Sciatic nerve (tissue), 2 donors: ENCODE data around the gene UTF1. TPM values are rescaled to one million over a fixed set of nuclear protein-coding genes. Genes with fewer than 3 reads are reported as not detected.

Experiments used
- ATAC-seq: fragments of 200-7000 bp; cut with Tn5 transposase; one replicate; pipeline ENCODE4 v1.9.1; 2020; ENCODE audit warnings: mild to moderate bottlenecking, moderate library complexity
- DNase-seq: peaks from one replicate; pipeline ENCODE4 v3.0.0-alpha.2; 2020; ENCODE audit warnings: low spot score
- intact Hi-C: fragments of 100-400 bp; cut with DNase I; formaldehyde crosslinking; loops from one replicate; pipeline ENCODE4 v1.14.2; 2022
- total RNA-seq: library from RNA; stranded (reverse); fragmentation: NEBNext Ultra II Directional; extraction: Animal tissue kit (Norgen Biotek cat#: 25700); gene quantifications from one replicate; pipeline ENCODE4 v1.2.1, GENCODE V29; 2021
- donor health status: DM: no; HTN: no; CAD: no.
- donor health status: DM: no; HTN: no; CAD: no.

Gene UTF1
- total RNA-seq, 1 donor from 2014 or later: not detected

DNA sequence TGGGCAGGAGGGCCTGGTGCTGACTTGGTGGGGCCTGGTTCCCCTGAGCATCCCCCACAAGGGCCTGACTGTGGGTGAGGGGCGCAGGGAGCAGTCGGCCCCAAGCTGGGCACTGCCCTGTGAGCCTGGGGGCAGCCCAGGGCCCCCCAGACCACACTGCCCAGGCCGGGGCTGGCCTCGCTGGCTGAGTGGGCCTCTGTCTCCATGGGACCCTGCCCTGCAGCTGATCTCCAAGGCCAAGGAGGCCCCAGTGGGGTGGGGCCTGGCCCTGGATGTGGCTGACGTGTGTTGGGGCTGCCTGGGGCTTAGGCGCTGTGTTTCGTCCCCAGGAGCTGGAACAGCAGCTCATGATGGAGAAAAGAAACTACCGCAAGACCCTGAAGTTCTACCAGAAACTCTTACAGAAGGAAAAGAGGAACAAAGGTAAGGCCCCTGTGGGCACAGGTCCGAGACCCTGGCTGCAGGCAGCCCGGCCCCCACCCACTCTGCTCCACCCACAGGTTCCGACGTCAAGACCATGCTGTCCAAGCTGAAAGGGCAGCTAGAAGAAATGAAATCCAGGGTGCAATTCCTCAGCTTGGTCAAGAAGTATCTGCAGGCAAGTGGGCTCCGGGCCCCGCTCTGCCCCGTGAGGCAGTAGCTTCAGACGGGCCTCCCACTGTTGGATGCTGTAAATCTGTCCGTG, 23.5 kb upstream of the UTF1 start:
- DNase-seq: no peak
- intact Hi-C loops: no loop called here
- ATAC-seq: no peak

DNA sequence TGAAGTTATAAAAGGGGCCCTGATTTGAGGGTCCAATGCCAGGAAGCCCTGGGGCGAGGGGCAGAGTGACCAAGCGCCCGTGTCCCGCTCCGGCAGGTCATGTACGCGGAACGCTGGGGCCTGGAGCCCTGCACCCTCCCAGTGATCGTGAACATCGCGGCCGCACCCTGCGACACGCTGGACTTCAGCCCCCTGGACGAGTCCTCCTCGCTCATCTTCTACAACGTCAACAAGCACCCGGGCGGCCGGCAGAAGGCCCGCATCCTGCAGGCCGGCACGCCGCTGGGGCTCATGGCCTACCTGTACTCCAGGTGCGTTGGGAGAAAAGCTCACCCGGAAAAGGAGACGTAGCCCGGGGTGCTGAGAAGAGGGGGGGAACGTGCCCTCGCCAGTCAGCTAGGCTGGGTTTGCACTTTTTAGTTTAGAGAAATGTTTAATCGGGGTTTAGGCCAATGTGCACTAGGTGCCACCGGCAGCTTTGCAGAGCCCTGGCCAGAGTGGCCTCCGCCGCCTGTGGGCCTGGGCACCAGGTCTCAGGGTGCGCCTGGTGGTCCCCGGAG, 22.9 kb upstream of the UTF1 start:
- ATAC-seq: no peak
- intact Hi-C loops: no loop called here
- no peak for DNase-seq

DNA sequence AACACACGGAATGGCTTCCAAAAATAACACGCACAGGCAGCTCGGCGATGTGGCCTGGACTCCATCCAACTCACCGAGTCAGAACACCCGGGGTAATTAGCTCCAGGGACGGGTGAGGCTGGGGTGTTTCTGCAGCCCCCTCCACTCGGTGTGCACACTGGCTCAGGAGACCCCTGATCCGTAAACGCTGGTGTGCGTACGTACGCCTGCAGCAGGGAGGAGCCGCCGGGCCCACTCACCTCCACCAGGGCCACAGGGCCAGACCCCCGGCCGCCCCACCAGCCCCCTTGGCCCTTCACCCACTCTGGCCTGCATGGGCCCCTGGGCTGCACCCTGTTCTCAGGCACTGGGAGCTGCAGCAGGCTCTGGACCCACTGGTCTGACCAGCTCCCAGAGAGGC, 22.4 kb upstream of the UTF1 start:
- no peak for DNase-seq
- intact Hi-C loops: no loop called here
- no peak for ATAC-seq

DNA sequence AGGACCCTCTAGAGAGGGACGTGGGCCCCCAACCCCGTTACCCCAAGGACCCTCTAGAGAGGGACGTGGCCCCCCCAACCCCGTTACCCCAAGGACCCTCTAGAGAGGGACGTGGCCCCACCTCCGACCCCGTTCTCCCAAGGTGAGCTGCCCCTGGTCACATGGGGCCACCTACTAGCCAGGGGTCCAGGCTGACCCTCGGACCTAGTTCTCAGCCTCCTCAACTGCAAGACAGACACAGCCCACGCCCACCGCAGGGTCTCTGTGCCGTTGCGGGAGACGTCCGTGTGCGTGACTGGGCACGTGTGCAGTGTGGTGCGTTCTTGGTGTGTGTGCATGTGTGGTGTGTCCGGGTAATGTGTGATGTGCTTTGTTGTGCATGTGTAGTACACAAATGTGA, 21.6 kb upstream of the UTF1 start:
- intact Hi-C loops: no loop called here
- DNase-seq: no peak
- ATAC-seq: no peak

DNA sequence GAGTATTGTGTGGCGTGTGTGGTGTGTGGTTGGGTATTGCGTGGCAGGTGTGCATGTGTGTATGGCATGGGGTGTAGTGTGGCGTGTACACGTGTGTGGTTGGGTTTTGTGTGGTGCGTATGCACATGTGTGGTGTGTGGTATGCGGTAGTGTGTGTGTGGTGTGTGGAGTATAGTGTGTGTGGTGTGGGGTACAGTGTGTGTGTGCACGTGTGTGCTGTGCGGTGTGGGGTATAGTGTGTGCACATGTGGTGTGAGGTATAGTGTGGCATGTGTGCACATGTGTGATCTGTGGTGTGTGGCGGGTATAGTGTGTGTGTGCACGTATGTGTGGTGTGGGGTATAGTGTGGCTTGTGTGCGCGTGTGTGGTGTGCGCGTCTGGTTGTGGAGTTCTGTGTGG, 20.9 kb upstream of the UTF1 start:
- DNase-seq (no peak), ATAC-seq (no peak)
- intact Hi-C loops: no loop called here

DNA sequence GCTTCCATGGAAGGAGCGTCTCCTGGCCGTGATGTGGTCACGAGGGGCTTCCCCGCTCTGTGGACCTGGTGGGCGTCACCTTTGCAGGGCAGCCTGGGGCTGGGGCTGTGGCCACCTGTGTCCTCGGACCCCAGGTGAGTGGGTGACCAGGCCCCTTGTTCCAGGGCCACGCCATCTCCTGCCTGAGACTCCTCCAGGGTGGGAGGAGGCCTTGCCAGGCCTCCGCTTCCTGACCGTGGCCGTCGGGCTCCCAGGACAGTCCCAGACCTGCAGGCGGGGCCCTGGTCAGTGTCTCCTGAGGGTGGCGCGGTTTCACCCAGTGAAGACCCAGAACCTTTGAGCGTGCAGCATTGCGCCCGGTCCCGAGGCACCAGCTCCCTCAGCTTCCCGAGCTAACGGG, 20.4 kb upstream of the UTF1 start:
- intact Hi-C loops: no loop called here
- ATAC-seq: no peak
- no peak for DNase-seq

DNA sequence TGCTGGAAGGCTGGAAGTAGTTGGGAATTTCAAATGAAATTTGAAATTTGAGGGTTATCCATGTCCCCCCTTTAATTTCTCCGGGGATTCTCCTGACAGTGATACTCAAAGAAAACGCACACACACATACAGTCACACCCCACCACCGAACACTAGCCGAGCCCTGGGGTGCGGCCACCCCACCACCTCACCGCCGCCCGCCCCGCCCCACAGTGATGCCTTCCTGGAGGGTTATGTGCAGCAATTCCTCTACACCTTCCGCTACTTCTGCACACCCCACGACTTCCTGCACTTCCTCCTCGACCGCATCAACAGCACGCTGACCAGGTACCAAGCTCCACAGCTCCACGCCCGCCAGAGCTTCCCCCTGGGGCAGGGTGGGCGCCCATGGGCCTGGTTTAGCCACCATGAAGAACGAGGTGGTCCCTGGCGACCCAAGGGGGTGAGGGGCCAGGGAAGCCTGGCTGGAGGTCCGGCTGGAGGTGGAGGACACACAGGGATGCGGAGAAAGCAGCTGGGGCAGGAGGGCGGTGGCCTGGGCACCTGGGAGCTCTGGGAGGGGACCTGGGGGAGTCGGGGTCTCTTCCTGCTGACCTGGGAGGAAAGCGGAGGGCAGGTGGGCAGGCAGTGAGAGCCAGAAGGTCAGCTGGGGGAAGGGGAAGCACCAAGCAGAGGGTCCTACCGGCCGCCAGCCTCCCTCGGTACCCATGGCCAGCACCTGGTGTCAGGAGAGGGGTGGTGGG, 19.4 kb upstream of the UTF1 start:
- DNase-seq (no peak), ATAC-seq (no peak)
- intact Hi-C loops: no loop called here

DNA sequence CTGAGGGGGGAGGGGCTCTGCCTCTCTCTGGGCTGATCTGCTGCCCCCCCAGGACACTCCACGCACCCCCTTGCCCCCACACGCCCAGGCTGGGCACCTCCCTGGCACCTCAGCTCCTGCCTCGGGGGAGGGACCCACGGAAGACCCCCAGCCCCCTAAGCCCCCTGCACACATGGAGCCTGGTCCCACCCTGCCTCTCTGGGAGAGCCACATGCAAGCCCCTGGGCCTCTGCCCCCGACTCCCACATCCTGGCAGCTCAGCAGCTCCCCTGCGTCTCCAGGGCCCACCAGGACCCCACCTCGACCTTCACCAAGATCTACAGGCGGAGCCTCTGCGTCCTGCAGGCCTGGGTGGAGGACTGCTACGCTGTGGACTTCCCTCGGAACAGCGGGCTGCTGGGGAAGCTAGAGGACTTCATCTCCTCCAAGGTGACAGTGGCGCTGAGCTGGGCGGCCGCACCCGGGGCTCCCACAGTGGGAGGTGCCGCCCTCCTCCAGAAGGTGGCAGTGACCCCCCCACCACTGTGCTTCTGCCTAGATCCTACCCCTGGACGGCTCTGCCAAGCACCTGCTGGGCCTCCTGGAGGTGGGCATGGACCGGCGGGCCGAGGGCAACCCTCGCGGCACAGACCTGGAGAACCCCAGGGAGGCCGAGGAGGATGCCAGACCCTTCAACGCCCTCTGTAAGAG, 18.7 kb upstream of the UTF1 start:
- DNase-seq (no peak), ATAC-seq (no peak)
- intact Hi-C loops: no loop called here

DNA sequence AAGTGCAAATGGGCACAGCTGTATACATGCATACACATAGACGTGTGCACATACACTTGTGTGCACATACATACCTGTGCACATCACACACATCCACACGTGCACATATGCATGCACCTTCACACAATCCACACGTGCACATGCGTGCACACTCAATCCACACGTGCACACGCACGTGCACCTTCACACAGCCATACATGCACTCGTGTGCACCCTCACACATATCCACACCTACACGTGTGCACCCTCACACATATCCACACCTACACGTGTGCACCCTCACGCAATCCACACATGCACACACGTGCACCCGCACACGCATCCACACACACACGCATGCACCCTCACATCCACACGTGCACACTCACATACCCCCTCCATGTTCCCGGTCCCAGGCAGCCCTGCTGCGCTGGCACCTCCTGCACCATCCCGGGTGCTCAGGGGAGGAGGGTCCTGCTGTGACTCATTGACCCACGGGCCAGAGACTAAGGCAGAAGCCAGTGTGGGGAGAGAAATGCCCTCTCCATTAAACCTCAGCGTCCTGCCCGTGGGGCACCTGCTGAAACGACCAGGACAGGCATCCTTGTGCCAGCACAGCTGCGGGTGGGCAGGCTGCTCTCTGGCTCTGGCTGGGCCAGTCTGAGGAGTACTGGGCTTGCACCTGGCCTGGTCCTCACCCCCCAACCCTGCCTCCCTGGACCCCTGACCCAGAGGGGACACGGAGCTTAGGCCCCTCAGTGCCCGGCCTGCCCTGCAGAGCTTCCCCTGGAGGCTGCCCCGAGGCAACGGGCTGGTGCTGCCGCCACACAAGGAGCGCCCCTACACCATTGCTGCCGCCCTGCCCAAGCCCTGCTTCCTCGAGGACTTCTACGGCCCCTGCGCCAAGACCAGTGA, 17.8 kb upstream of the UTF1 start:
- DNase-seq: no peak
- ATAC-seq: no peak
- intact Hi-C loops: no loop called here

DNA sequence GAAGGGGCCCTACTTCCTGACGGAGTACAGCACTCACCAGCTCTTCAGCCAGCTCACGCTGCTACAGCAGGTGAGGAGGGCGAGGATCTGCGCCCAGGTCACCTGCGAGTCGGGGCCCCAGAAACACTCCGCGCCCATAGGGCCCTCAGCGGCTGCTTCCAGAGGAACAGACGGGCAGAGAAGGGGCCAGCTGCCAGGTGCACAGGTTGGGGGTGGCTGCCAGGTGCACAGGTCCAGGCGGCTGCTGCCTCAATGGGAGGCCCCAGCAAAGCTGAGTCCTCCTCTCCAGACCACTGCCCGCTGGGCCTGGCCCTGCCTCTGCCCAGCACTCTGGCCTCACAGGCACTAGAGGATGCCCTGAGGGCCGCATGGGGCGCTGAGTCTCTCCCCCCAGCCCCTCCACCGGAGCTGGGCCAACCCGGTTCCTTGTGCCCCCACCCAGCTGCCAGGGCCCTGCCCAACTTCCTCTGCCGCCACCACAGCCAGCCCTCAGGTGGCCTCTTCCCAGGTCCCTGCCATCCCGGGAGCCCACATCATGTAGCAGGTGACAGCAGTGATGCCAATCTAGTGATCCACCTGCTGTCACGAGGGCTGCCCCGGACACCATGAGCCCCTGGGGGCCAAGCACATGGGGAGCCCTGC, 17.0 kb upstream of the UTF1 start:
- ATAC-seq (no peak), DNase-seq (no peak)
- intact Hi-C loops: no loop called here

DNA sequence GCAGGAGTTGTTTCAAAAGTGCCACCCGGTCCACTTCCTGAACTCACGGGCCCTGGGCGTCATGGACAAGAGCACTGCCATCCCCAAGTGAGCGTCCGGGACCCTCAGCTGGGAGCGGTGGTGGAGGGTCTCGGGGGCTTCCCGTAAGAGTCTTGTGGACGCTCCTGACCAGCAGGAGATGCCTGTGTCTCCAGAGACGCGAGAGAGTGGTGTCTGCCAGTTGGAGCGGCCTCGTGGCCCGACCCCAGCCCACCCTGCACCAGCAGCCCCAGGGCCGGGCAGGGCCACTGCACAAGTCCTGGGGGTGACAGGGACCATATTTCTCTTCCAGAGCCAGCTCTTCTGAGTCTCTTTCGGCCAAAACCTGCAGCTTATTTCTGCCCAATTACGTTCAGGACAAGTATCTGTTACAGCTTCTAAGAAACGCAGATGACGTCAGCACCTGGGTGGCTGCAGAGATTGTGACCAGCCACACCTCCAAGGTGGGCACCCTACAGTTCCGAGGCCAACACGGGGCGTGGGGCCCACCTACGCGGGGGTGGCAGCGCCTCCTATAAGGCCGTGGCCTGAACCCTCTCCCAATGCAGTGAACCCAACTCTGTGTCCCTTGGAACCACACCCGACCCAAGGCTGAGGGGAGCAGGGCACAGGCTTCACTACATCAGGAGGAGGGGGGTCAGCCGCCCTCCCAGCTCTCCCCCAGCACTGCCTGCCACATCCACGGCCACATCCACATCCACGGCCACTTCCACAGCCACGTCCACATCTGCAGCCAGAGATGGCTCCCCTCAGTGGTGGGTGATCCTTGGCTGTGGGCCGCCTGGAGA, 16.2 kb upstream of the UTF1 start:
- ATAC-seq (no peak), DNase-seq (no peak)
- intact Hi-C loops: no loop called here

DNA sequence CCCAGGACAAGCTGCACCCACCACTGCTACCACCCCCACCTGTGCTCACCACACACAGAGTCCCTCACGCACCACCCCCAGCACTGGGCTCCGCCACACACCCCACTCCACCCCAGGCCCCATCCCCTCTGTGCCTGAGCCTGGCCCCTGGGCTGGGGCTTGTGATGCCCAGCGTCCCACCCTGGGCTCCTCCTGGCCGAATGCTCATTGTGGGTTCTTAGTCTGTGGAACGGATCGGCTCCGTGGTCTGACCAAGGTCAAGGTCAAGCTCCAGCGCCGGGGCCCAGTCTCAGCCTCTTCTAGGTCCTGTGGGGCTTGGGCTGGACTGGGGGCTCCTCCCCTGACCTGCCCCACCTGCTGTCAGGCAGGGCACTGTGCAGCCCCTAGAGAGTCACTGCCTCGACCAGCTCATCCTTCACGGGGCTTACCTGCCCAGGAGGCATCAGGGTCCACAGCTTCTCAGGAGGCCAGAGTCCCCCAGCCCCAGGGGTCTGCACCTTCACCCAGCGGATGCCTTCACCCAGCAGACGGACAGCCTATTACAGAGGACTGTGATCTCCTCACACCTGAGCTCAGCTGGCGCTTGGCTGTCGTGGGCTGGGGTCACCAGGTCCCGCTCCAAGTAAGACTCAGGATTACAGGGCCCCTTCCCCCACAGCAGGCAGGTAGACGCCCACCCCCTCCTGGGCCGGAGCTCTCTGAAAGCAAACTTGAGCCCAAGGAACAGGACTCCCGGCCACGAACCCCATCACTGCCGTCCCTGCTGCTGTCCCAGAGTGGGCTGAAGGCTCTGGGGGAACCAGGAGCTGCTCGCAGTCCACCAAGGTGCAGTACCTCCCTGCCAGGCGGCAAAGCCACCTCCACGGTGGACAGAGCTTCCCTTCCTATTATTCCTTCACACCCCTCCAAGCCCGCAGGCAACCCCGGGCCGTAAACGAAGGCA, 15.3 kb upstream of the UTF1 start:
- intact Hi-C loops: no loop called here
- no peak for DNase-seq
- no peak for ATAC-seq

DNA sequence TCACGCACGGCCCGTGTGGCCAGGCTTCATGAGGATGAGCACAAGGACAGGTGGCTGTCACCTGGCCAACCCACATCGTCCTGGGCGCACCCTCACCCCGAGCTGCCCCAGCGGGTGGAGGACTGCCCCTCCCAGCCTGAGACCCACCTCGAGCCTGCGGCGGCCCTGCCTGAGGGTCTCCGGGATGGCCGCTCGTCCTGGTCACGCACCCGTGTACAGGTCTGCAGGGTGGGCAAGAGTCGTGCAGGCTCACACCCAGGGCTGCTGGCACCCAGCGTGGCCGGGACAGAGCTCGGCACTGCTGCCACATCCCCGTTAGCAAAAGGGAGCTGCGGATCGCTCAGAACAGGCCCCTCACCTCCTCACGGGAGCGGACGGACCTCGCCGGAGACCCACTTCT, 14.4 kb upstream of the UTF1 start:
- intact Hi-C loops: no loop called here
- no peak for DNase-seq
- no peak for ATAC-seq

DNA sequence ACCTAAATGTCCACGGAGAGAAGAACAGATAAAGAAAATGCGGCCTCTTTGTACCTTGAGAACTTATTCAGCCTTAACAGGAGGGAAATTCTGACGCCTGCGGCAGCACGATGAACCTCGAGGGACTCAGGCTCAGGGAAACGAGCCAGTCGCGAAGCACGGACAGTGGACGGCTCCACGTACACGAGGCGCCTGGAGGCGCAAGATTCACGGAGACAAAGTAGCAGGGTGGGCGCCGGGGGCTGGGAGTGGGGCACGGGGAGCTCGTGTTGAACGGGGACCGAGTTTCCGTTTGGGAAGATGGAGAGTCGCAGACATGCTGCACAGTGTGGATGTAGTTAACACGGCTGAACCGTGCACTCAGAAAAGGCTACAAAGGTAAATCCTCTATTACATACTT, 13.2 kb upstream of the UTF1 start:
- ATAC-seq: no peak
- no peak for DNase-seq
- intact Hi-C loops: no loop called here

DNA sequence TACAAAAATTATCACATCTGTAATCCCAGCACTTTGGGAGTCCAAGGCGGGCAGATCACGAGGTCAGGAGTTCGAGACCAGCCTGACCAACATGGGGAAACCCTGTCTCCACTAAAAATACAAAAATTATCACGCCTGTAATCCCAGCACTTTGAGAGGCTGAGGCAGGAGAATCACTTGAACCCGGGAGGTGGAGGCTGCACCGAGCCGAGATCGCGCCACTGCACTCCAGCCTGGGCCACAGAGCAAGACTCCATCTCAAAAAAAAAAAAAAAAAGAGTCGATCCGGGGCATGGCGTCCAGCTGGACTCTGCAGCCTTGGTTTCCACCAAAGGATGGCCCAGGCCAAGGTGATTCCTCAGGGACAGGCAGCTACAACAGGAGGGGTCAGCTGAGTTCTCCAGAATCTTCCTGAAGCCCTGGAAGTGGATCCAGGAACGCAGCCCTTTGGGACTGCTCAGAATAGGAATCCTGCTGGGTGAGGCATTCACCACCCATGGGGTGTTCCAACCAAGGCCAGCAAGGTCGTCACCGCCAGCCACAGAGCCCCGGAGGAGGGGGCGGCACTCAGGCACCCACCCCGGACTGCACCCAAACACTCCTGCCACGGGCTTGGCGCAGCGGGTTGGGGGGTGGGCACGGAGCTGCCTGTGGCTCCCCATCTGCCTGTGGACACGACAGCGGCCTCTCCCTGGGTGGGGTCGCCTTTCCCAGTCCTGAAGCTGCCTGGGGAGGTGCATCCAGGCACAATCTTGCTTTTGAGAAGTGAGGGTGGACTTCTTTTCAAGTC, 12.0 kb upstream of the UTF1 start:
- ATAC-seq: no peak
- no peak for DNase-seq
- intact Hi-C loops: no loop called here

DNA sequence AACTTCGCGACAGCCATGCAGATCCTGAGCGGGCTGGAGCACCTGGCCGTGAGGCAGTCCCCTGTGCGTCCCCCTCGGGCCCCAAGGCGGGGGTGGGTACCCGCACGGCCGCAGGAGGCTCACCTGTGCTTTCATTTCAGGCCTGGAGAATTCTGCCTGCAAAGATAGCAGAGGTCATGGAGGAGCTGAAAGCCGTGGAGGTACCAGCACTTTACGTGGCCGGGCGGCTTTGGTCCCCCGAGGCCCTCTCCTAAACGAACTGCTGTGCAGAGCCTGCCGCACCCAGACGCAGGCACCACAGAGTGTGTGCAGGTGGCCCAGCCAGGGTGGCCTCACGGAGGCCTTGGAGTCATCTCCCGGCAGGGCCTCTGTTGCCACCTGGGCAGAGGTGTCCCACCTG, 11.1 kb upstream of the UTF1 start:
- DNase-seq: no peak
- intact Hi-C loops: no loop called here
- no peak for ATAC-seq
